A549 treated with dexamethasone at 1 μM for 4 hours (cell line): ENCODE measurements around the gene STOML1. TPM values are rescaled to one million over a fixed set of nuclear protein-coding genes. Genes with fewer than 3 reads are reported as not detected.

Experiments used
- total RNA-seq: library from RNA; stranded (reverse); fragments of 200-300 nt; extraction: Qiagen RNA extraction; gene quantifications from 5 replicates; pipeline ENCODE4 v1.2.3, GENCODE V29; 2022

STOML1 gene, protein sequence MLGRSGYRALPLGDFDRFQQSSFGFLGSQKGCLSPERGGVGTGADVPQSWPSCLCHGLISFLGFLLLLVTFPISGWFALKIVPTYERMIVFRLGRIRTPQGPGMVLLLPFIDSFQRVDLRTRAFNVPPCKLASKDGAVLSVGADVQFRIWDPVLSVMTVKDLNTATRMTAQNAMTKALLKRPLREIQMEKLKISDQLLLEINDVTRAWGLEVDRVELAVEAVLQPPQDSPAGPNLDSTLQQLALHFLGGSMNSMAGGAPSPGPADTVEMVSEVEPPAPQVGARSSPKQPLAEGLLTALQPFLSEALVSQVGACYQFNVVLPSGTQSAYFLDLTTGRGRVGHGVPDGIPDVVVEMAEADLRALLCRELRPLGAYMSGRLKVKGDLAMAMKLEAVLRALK
- total RNA-seq = 9.2 to 11.3 TPM (median 10.8 TPM) in 5 replicates

DNA sequence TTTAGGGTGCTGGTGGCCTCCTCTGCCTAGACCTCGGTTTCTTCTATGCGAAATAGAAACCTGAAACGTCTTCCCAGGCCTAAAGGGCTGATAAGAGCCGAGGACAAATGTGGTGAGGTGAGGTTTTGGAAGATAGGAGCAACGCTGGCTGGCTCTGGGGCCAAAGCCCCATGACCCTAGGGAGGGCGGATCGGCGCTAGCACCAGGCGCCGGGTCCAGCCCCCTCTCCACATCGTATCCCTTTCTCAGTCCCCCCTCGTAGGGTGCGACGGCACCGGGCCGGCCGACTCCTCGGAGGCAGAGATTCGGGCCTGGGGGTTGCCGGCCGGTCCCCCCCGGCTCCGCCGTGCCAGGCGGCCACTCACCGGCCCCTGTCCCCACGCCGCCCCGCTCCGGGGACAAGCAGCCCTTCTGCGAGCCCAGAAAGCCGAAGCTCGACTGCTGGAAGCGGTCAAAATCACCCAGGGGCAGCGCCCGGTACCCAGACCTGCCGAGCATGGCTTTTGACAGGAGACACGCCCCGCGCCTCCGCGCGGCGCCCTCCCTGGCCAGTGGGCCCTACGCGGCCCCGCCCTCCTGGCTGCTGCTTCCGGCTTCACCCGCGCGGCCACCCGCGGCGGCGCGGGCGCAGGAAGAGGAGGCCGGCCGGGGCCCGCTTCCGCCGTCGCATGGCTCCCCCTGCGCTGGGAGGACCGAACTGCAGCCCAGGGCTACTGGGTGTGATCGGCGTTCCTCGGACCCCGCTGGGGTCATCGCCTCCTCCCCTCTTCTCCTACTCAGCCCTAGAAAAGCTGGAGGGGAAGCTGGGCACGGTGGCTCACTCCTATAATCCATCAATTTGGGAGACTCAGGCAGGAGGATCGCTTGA lies at the start of gene STOML1:
Gene STOML1 (minus strand): TSS at position 570 of the 868 bp plus-strand sequence. CDS start 72 bp downstream, at position 498.

DNA sequence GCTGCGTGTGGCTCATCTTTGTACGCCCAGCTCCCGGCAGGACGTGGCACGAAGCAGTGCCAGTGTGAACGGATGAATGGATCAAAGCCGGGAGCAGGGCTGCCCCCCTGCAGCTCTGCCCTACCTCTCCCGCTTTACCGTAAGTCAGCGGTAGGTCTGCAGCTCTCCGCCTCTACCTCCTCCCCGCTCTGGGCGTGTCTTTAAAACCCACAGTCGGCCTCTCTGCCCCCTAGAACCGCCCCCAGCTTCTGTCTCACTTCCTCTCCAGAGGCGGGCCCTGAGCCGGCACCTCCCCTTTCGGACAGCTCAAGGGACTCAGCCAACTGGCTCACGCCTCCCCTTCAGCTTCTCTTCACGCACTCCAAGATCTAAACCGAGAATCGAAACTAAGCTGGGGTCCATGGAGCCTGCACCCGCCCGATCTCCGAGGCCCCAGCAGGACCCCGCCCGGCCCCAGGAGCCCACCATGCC lies 2.4 kb upstream of the STOML1 start, which contains the start of gene PML:
Gene PML (plus strand): TSS at position 304 of the 471 bp plus-strand sequence. CDS start 97 bp downstream, at position 401.

Other genes starting within 250 kb of the STOML1 start
- 2.4 to 3.5 TPM (median 2.7 TPM) in 5 replicates for gene INSYN1, start 238.9 kb downstream of the STOML1 start, total RNA-seq
- not detected in 5 replicates for gene TBC1D21, start 118.7 kb downstream of the STOML1 start, total RNA-seq
- gene LOXL1, start 65.8 kb downstream of the STOML1 start, total RNA-seq = 0.53 to 1.3 TPM (median 0.74 TPM) in 5 replicates
- 10.9 to 17.1 TPM (median 14.7 TPM) in 5 replicates for gene PML, start 2.4 kb upstream of the STOML1 start, total RNA-seq
- gene GOLGA6A, start 90.3 kb upstream of the STOML1 start, total RNA-seq = 0.02 to 0.32 TPM (median 0.19 TPM) in 5 replicates
- gene ISLR2, start 138.3 kb upstream of the STOML1 start, total RNA-seq = 0.06 to 0.22 TPM (median 0.15 TPM) in 5 replicates
- gene ISLR, start 181.4 kb upstream of the STOML1 start, total RNA-seq = 0.33 to 0.52 TPM (median 0.35 TPM) in 5 replicates
- gene STRA6, start 210.5 kb upstream of the STOML1 start, total RNA-seq = 44.2 to 82.1 TPM (median 71.9 TPM) in 5 replicates
- gene CCDC33, start 244.0 kb upstream of the STOML1 start, total RNA-seq = 5.8 to 8.6 TPM (median 7.1 TPM) in 5 replicates